AG04449 (cell line): ENCODE measurements around the gene CPVL.

Source experiments
- CTCF ChIA-PET: fragments of 350-600 bp; formaldehyde crosslinking; extraction: SDS; loops from one replicate; lab custom pipeline; 2021; ENCODE audit warnings: antibody characterized with exemption; lab: Yijun Ruan, JAX
- POLR2A ChIA-PET: fragments of 400-600, 350-600 bp; formaldehyde crosslinking; extraction: SDS; loops from one replicate; lab custom pipeline; 2020; ENCODE audit warnings: antibody characterized with exemption, inconsistent platforms; lab: Yijun Ruan, JAX
- DNase-seq: peaks from one replicate; pipeline ENCODE4 v3.0.0-alpha.2; 2010; ENCODE audit warnings: low read depth, low spot score
- H3K4me3 ChIP-seq: 2 replicates; pipeline ENCODE4 v1.5.1; 2011; ENCODE audit warnings: low read depth, mild to moderate bottlenecking, control low read depth, low read length
- TF ChIP-seq, protein P1 (sequence below): IDR thresholded peaks from one replicate; pipeline ENCODE4 v1.5.1; 2011; ENCODE audit warnings: mild to moderate bottlenecking, moderate library complexity, low read length, control low read depth, inconsistent platforms; ENCODE audit not compliant: insufficient read depth; ENCODE audit errors: missing control alignments

CPVL gene

DNA sequence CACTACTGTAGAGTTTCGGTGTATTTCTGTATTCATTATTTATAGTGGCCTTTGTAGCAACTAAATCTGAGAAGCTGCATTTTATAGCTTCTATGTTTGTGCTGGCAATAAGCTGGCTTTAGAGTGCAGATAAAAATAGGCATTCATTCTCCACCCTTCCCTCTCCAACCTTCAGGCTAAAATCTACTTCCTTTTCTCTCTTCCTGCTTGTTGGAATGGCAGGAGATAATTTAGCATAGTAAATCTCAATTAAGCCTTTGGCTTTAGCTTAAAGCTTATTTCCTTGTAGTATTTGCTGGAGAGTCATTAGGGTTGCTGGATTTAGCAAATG is 58.5 kb downstream of the CPVL start:
- no peak for DNase-seq
- ChIA-PET CTCF (interaction anchor here (1.3 to 2.1 kb wide), 5 partner anchors 9 to 165 kb away, joined by 5 to 10 read pairs (median 5); no protein-coding TSS in a partner anchor), POLR2A (no interaction called here)
- no peak overlapping the region for H3K4me3 ChIP-seq
- TF ChIP-seq, protein P1, sequence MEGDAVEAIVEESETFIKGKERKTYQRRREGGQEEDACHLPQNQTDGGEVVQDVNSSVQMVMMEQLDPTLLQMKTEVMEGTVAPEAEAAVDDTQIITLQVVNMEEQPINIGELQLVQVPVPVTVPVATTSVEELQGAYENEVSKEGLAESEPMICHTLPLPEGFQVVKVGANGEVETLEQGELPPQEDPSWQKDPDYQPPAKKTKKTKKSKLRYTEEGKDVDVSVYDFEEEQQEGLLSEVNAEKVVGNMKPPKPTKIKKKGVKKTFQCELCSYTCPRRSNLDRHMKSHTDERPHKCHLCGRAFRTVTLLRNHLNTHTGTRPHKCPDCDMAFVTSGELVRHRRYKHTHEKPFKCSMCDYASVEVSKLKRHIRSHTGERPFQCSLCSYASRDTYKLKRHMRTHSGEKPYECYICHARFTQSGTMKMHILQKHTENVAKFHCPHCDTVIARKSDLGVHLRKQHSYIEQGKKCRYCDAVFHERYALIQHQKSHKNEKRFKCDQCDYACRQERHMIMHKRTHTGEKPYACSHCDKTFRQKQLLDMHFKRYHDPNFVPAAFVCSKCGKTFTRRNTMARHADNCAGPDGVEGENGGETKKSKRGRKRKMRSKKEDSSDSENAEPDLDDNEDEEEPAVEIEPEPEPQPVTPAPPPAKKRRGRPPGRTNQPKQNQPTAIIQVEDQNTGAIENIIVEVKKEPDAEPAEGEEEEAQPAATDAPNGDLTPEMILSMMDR = no peak

DNA sequence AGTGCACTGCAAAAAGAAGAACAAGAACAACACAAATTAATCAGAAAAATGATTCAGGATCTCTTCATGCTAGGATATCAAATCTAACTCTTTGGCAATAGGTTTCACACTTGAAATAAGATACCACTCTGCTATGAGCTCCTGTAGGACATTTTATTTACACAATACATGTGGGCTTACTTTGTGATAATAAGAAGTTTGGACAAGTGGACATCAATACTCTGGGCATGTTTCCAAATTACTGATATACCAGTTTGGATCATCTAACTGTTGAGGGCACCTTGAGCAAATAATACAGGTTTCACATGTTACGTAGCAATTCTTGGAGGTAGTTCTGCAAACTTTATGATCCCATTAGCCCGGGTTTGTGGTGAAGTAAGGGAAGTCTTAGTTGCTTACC is 59.8 kb downstream of the CPVL start:
- POLR2A ChIA-PET = no interaction called here
- TF ChIP-seq, protein P1 = no peak
- H3K4me3 ChIP-seq = no peak overlapping the region
- CTCF ChIA-PET = interaction anchor here (1.0 to 2.1 kb wide), 5 partner anchors 8 to 164 kb away, joined by 3 to 10 read pairs (median 5); no protein-coding TSS in a partner anchor
- DNase-seq = no peak

DNA sequence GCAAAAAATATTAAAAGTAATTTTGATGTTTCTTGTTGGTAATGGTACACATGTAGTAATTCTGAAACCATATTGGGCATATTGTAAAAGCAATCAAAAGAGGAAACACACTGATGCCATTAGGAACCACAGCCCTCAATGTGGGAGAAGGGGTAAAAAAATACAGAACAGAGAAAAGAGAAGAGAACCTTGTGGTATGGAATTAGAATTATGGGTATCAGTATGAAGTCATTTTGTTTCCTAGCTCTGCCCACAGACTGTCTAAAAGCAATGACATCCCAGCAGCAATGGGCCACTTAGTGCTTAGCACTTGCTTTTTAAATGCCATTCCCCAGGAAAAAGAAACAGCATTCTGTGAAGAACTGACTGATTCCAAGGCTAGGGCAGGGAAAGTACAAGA is 61.5 kb downstream of the CPVL start:
- ChIA-PET POLR2A (no interaction called here), CTCF (interaction anchor here (2.5 kb wide), 1 partner anchor 158 kb away, joined by 8 read pairs; no protein-coding TSS in a partner anchor)
- DNase-seq = no peak
- TF ChIP-seq, protein P1 = no peak
- H3K4me3 ChIP-seq = no peak overlapping the region

DNA sequence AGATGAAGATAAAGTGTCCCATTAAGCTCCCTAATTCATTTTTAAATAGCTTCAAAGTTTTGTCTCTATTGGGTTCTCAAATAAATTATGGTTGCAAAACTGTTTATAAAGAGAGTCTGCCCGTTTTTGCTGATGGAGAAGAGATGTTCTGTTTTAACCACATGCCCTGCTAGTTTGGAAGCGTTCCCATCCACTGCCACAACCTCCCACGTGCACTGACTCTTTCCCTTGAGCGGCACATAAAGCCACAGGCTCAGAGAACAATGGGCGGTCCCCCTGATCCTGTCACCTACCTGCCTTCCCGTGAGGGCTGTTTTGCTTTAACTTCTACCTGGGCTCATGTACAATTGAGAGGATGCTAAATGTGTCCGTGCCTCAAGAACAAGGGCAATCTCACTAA is 65.5 kb downstream of the CPVL start:
- POLR2A ChIA-PET = interaction anchor here (0.6 to 0.9 kb wide), 3 partner anchors 8 to 210 kb away, joined by 3 to 4 read pairs (median 3); no protein-coding TSS in a partner anchor
- TF ChIP-seq, protein P1 = no peak
- DNase-seq = no peak
- H3K4me3 ChIP-seq = no peak overlapping the region
- CTCF ChIA-PET = interaction anchor here (0.9 to 2.4 kb wide), 6 partner anchors 10 to 328 kb away, joined by 3 to 14 read pairs (median 5); no protein-coding TSS in a partner anchor

DNA sequence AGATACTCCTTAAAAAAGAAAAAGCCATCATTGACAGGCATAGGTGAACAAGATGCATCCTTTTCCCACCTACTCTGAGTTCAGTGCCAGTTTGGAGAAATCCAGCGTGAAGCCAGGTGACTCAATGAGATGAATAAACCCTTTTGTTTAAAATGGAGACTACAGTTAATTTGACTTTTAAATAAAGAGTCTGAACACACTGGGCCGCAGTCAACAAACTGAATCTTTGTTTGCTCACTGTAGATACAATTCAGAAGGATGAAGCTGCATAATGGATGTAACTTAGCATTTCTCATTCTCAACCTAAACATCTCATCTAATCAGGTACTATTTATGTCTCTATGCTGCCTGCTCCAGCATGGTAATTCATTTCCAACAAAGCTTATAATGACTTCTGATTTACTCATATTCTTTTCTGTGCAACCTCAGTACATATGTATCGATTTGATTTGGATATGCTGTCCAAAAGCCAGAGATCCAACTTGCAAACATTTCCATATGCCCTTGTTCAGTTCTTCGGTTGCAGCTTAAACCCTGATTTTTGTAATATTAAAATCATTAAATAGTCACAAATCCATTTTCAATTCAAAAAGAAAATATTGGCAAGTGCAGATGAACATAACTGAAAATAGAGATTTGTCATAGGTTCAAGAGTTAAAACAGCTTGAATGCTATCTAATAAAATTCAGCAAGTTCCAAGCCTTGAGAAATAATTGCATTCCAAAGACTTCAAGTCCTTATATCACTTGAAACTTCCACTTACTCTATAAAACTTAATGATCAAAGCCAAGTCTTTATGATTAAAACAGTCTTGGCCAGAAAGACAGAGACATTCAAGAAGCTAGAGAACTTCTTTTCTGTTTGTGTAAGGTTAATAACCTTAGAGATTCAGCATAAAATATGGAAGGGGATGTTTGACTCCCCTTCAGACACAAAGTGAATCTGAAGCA is 67.8 kb downstream of the CPVL start:
- ChIA-PET CTCF (interaction anchor here (0.8 to 4.4 kb wide), 8 partner anchors 9 to 156 kb away, joined by 3 to 25 read pairs (median 4); no protein-coding TSS in a partner anchor), POLR2A (no interaction called here)

More for the DNA sequence above, 67.8 kb downstream of the CPVL start:
- TF ChIP-seq, protein P1 = no peak
- no peak for DNase-seq
- no peak overlapping the region for H3K4me3 ChIP-seq
